Activated CD4-positive, alpha-beta T cell treated with anti-CD3 and anti-CD28 coated beads, Interleukin-2, amount 50 U/mL, for 1 hour (primary cell): ENCODE measurements around the gene TRPM3.

Experiments used
- DNase-seq: peaks from one replicate; pipeline ENCODE4 v3.0.0-alpha.2; 2020

Gene TRPM3

GRCh38 chr9:70940605-70941004 is 180.8 kb downstream of the TRPM3 start:
- no peak for DNase-seq

GRCh38 chr9:70936536-70936935 is 184.9 kb downstream of the TRPM3 start:
- no peak for DNase-seq

GRCh38 chr9:70935856-70936255 is 185.6 kb downstream of the TRPM3 start:
- DNase-seq: no peak

- no peak for DNase-seq
Observed at GRCh38 chr9:70934642-70935041, 186.8 kb downstream of the TRPM3 start.

GRCh38 chr9:70933321-70933720 is 188.1 kb downstream of the TRPM3 start:
- DNase-seq: no peak

GRCh38 chr9:70932097-70932496 is 189.3 kb downstream of the TRPM3 start:
- DNase-seq: no peak

GRCh38 chr9:70927530-70927929 is 193.9 kb downstream of the TRPM3 start:
- DNase-seq: no peak

GRCh38 chr9:70924895-70925547 is 196.4 kb downstream of the TRPM3 start:
- DNase-seq: no peak

GRCh38 chr9:70924380-70924779 is 197.0 kb downstream of the TRPM3 start:
- no peak for DNase-seq

- no peak for DNase-seq
Observed at GRCh38 chr9:70923961-70924360, 197.5 kb downstream of the TRPM3 start.

GRCh38 chr9:70921136-70921535 is 200.3 kb downstream of the TRPM3 start:
- DNase-seq: no peak

- DNase-seq: no peak
Observed at GRCh38 chr9:70917277-70917676, 204.1 kb downstream of the TRPM3 start.

- DNase-seq: no peak
Observed at GRCh38 chr9:70911791-70912190, 209.6 kb downstream of the TRPM3 start.

GRCh38 chr9:70910598-70910997 is 210.8 kb downstream of the TRPM3 start:
- no peak for DNase-seq

- no peak for DNase-seq
Observed at GRCh38 chr9:70902692-70903131, 218.7 kb downstream of the TRPM3 start.

GRCh38 chr9:70902171-70902570 is 219.2 kb downstream of the TRPM3 start:
- DNase-seq: no peak

- DNase-seq: no peak
Observed at GRCh38 chr9:70901746-70902145, 219.7 kb downstream of the TRPM3 start.

GRCh38 chr9:70901013-70901412 is 220.4 kb downstream of the TRPM3 start:
- no peak for DNase-seq

- DNase-seq: no peak
Observed at GRCh38 chr9:70893580-70894122, 227.8 kb downstream of the TRPM3 start.

- DNase-seq: no peak
Observed at GRCh38 chr9:70888471-70888870, 232.9 kb downstream of the TRPM3 start.

GRCh38 chr9:70887826-70888225 is 233.6 kb downstream of the TRPM3 start:
- no peak for DNase-seq

GRCh38 chr9:70883963-70884793 is 237.2 kb downstream of the TRPM3 start:
- no peak for DNase-seq

GRCh38 chr9:70883056-70883455 is 238.4 kb downstream of the TRPM3 start:
- no peak for DNase-seq

- DNase-seq: no peak
Observed at GRCh38 chr9:70881333-70881732, 240.1 kb downstream of the TRPM3 start.
